ENCODE data around the gene PHTF1. TPM values are rescaled to one million over a fixed set of nuclear protein-coding genes. Genes with fewer than 3 reads are reported as not detected.

The PHTF1 gene
- polyA plus RNA-seq, 2 donors, result 1.6 to 2.3 TPM

DNA sequence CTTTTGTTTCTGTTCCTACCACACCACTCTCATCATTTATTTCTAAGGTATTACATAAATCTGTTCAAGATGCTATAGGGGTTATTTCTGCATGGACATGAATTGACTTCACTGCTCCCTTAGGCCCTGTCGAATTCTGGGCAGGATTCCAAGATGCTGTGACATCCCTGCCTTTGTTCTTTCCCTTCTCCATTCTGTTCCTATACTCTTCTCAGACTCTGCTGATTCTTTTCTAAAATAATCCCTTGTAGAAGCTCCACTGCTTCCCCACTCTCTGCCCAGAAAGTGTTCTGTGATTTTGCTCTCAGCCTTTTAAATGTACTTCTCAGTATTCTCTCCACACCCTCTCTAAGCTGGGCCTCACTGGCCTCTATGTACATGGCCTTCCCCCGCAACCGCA is 99.2 kb downstream of the PHTF1 start:
- no peak overlapping the region for H3K27ac ChIP-seq (ENCODE audit: low read depth in 2 of 2, low read length in 1 of 2)

DNA sequence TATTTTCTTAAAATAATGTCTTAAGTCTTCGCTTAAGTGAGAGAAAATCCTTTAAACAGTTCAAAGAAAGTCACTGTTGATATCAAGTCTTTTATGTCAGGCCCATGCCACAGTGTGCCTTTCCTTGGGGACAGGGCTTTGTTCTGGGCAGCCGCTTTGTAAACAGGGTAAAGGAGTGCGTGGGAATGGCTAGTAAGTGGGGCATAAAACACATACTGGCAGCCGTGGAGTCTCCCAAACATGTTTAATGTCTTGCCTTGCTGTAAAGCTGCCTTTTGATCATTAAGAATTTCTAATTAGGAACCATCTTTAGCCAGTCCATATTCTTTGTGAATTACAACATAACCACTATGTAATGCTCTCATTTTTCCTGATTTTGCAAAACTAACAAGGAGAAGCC is 99.7 kb downstream of the PHTF1 start:
- no peaks in the 10 kb centered on the region for H3K36me3 ChIP-seq (ENCODE audit: control insufficient read depth in 2 of 2, insufficient read depth in 2 of 2, low read length in 1 of 2)
- 80 to 93% methylated on average over 4 of the region's 4 CpGs for WGBS, 2 donors
- H3K9me3 ChIP-seq (ENCODE audit: control insufficient read depth in 2 of 2, insufficient read depth in 1 of 2, low read depth in 1 of 2, low read length in 1 of 2), result no peaks in the 10 kb centered on the region
- H3K4me1 ChIP-seq (ENCODE audit: control insufficient read depth in 2 of 2, insufficient read depth in 2 of 2, low read length in 1 of 2), result no peaks in the 10 kb centered on the region
- no peaks in the 10 kb centered on the region for H3K27me3 ChIP-seq (ENCODE audit: control insufficient read depth in 1 of 2, insufficient read depth in 2 of 2, low read length in 2 of 2)
- no peak overlapping the region for H3K4me3 ChIP-seq (ENCODE audit: low read depth in 1 of 2, low read length in 2 of 2)
- no peak overlapping the region for H3K27ac ChIP-seq (ENCODE audit: low read depth in 2 of 2, low read length in 1 of 2)

More for the DNA sequence above, 99.2 kb downstream of the PHTF1 start:
- Histone ChIP-seq H3K4me1 (ENCODE audit: control insufficient read depth in 2 of 2, insufficient read depth in 2 of 2, low read length in 1 of 2) (no peaks in the 10 kb centered on the region), H3K9me3 (ENCODE audit: control insufficient read depth in 2 of 2, insufficient read depth in 1 of 2, low read depth in 1 of 2, low read length in 1 of 2) (no peaks in the 10 kb centered on the region), H3K36me3 (ENCODE audit: control insufficient read depth in 2 of 2, insufficient read depth in 2 of 2, low read length in 1 of 2) (no peaks in the 10 kb centered on the region), H3K27me3 (ENCODE audit: control insufficient read depth in 1 of 2, insufficient read depth in 2 of 2, low read length in 2 of 2) (no peaks in the 10 kb centered on the region), H3K4me3 (ENCODE audit: low read depth in 1 of 2, low read length in 2 of 2) (no peak overlapping the region)
- 59 to 65% methylated on average over 3 of the region's 3 CpGs for WGBS, 2 donors

DNA sequence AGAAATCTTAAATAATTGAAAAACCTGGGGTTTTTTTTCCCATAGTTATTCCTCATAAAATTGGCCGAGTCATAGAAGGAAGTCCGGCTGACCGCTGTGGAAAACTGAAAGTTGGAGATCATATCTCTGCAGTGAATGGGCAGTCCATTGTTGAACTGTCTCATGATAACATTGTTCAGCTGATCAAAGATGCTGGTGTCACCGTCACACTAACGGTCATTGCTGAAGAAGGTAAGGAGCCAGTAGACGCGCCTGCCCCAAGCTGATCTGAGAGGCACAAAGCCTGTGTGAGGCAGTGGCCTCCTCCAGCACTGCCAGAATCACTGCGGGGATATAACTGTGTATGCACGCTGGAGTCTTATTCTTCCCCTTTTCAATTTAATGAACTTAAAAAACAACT is 100.3 kb downstream of the PHTF1 start:
- 82 to 86% methylated on average over 9 of the region's 9 CpGs for WGBS, 2 donors

DNA sequence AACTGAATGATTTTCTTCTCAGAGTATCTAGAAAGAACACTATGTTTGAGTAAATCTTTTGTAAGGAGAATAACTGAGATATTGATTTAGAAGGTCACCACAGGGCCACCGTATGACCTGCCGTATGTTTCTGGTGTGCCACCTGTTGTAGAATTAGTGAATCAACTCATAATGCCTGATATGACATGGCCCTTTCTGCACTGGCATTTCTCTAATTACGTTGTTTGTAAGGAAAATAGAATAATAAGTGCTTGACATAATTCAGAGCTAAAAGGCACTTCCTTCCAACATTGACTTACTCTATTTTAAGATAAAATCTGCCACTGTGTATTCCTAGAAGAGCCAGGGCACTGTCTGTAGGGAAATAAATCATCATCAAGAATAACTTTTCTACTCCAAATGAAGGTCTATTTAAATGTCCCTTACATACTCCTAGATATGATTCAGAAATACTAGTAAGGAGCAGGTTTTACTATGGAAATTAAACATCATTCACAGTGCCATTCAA is 101.7 kb downstream of the PHTF1 start:
- Histone ChIP-seq H3K9me3 (ENCODE audit: control insufficient read depth in 2 of 2, insufficient read depth in 1 of 2, low read depth in 1 of 2, low read length in 1 of 2) (no peaks in the 10 kb centered on the region), H3K27ac (ENCODE audit: low read depth in 2 of 2, low read length in 1 of 2) (no peak overlapping the region), H3K4me1 (ENCODE audit: control insufficient read depth in 2 of 2, insufficient read depth in 2 of 2, low read length in 1 of 2) (no peaks in the 10 kb centered on the region), H3K27me3 (ENCODE audit: control insufficient read depth in 1 of 2, insufficient read depth in 2 of 2, low read length in 2 of 2) (no peaks in the 10 kb centered on the region), H3K36me3 (ENCODE audit: control insufficient read depth in 2 of 2, insufficient read depth in 2 of 2, low read length in 1 of 2) (no peaks in the 10 kb centered on the region), H3K4me3 (ENCODE audit: low read depth in 1 of 2, low read length in 2 of 2) (no peak overlapping the region)
- WGBS, 2 donors, result 79 to 88% methylated on average over 3 of the region's 3 CpGs

More for the DNA sequence above, 100.3 kb downstream of the PHTF1 start:
- Histone ChIP-seq H3K36me3 (ENCODE audit: control insufficient read depth in 2 of 2, insufficient read depth in 2 of 2, low read length in 1 of 2) (no peaks in the 10 kb centered on the region), H3K4me1 (ENCODE audit: control insufficient read depth in 2 of 2, insufficient read depth in 2 of 2, low read length in 1 of 2) (no peaks in the 10 kb centered on the region), H3K27ac (ENCODE audit: low read depth in 2 of 2, low read length in 1 of 2) (no peak overlapping the region), H3K27me3 (ENCODE audit: control insufficient read depth in 1 of 2, insufficient read depth in 2 of 2, low read length in 2 of 2) (no peaks in the 10 kb centered on the region), H3K9me3 (ENCODE audit: control insufficient read depth in 2 of 2, insufficient read depth in 1 of 2, low read depth in 1 of 2, low read length in 1 of 2) (no peaks in the 10 kb centered on the region), H3K4me3 (ENCODE audit: low read depth in 1 of 2, low read length in 2 of 2) (no peak overlapping the region)

DNA sequence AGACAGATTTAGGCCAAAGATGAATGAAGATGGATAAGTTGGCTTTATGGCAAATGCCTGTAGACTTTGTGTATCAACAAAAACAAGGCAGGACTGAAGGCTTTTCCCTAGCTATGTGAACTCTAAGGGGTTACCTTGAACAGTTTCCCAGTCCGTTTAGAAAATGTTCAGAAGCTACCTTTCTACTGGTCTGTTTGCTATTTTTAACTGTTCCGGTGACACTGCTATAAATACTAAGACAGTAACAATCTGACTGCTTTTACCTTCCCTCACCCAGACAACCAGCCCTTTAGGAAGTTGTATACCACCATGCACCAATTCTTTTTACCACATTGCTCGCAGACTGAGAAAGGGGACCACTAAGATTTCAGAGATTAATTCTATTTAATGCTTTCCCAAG is 102.2 kb downstream of the PHTF1 start:
- WGBS, 2 donors, result 81 to 83% methylated on average over 3 of the region's 3 CpGs
- no peaks in the 10 kb centered on the region for H3K36me3 ChIP-seq (ENCODE audit: control insufficient read depth in 2 of 2, insufficient read depth in 2 of 2, low read length in 1 of 2)
- no peaks in the 10 kb centered on the region for H3K4me1 ChIP-seq (ENCODE audit: control insufficient read depth in 2 of 2, insufficient read depth in 2 of 2, low read length in 1 of 2)
- no peak overlapping the region for H3K4me3 ChIP-seq (ENCODE audit: low read depth in 1 of 2, low read length in 2 of 2)
- H3K27me3 ChIP-seq (ENCODE audit: control insufficient read depth in 1 of 2, insufficient read depth in 2 of 2, low read length in 2 of 2), result no peaks in the 10 kb centered on the region
- H3K27ac ChIP-seq (ENCODE audit: low read depth in 2 of 2, low read length in 1 of 2), result no peak overlapping the region
- H3K9me3 ChIP-seq (ENCODE audit: control insufficient read depth in 2 of 2, insufficient read depth in 1 of 2, low read depth in 1 of 2, low read length in 1 of 2), result no peaks in the 10 kb centered on the region

DNA sequence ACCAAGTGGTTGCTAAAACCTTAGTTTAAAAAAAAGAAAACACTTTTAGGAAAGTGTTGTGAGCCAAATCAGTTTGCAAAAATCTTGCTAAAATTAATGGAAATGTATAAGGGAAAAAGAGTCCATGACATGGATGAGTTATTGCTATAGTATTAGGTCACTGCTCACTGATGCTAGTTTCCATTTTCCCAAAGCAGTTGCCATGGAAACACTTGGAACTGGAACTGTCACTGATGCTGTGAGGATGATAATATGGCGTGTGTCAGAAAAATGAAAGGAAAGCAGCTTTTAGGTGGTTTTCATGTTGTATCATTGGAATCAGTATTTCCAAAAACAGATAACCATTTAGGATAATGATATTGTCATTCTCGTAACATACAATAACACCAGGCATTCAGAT is 104.4 kb downstream of the PHTF1 start:
- no peak overlapping the region for H3K4me3 ChIP-seq (ENCODE audit: low read depth in 1 of 2, low read length in 2 of 2)
- no peaks in the 10 kb centered on the region for H3K27me3 ChIP-seq (ENCODE audit: control insufficient read depth in 1 of 2, insufficient read depth in 2 of 2, low read length in 2 of 2)
- no peak overlapping the region for H3K27ac ChIP-seq (ENCODE audit: low read depth in 2 of 2, low read length in 1 of 2)
- H3K9me3 ChIP-seq (ENCODE audit: control insufficient read depth in 2 of 2, insufficient read depth in 1 of 2, low read depth in 1 of 2, low read length in 1 of 2), result no peaks in the 10 kb centered on the region
- 97 to 99% methylated on average over 2 of the region's 2 CpGs for WGBS, 2 donors
- H3K36me3 ChIP-seq (ENCODE audit: control insufficient read depth in 2 of 2, insufficient read depth in 2 of 2, low read length in 1 of 2), result no peaks in the 10 kb centered on the region
- H3K4me1 ChIP-seq (ENCODE audit: control insufficient read depth in 2 of 2, insufficient read depth in 2 of 2, low read length in 1 of 2), result no peaks in the 10 kb centered on the region

DNA sequence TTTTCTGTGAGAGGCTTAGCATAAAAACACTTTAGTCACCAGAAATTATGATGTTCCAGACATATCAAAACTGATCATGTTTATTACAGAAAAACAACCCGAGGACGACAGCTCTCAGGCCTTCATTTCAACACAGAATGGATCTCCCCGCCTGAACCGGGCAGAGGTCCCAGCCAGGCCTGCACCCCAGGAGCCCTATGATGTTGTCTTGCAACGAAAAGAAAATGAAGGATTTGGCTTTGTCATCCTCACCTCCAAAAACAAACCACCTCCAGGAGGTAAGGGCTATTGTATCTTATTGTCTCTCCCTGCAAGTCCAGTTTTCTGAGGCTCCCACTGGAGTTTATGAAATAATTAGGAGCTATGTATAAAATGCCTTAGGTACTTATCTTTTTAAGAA is 105.5 kb downstream of the PHTF1 start:
- Histone ChIP-seq H3K4me1 (ENCODE audit: control insufficient read depth in 2 of 2, insufficient read depth in 2 of 2, low read length in 1 of 2) (no peaks in the 10 kb centered on the region), H3K27me3 (ENCODE audit: control insufficient read depth in 1 of 2, insufficient read depth in 2 of 2, low read length in 2 of 2) (no peaks in the 10 kb centered on the region), H3K4me3 (ENCODE audit: low read depth in 1 of 2, low read length in 2 of 2) (no peak overlapping the region), H3K9me3 (ENCODE audit: control insufficient read depth in 2 of 2, insufficient read depth in 1 of 2, low read depth in 1 of 2, low read length in 1 of 2) (no peaks in the 10 kb centered on the region), H3K36me3 (ENCODE audit: control insufficient read depth in 2 of 2, insufficient read depth in 2 of 2, low read length in 1 of 2) (no peaks in the 10 kb centered on the region), H3K27ac (ENCODE audit: low read depth in 2 of 2, low read length in 1 of 2) (no peak overlapping the region)
- WGBS, 2 donors, result 91 to 94% methylated on average over 5 of the region's 5 CpGs

DNA sequence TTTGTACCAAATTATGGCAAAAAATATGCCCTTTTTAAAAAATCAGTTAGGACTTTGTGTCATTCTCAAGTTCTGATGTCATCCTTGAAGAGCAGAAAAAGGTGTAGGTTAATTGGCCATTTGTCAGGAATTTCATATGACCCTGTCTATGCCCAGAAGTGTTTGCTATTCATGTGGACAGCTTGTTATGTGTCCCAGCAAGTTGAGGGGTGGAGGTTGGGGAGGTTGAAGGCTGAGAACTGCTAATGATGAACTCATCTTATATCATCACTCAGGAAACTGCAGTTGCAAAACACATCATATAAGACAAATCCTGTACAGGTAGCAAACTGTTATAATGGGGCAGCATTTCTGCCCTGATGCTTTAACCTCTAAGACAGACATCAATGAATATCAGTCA is 106.5 kb downstream of the PHTF1 start:
- no peak overlapping the region for H3K27ac ChIP-seq (ENCODE audit: low read depth in 2 of 2, low read length in 1 of 2)
- H3K4me1 ChIP-seq (ENCODE audit: control insufficient read depth in 2 of 2, insufficient read depth in 2 of 2, low read length in 1 of 2), result no peaks in the 10 kb centered on the region
- H3K4me3 ChIP-seq (ENCODE audit: low read depth in 1 of 2, low read length in 2 of 2), result no peak overlapping the region
- no peaks in the 10 kb centered on the region for H3K36me3 ChIP-seq (ENCODE audit: control insufficient read depth in 2 of 2, insufficient read depth in 2 of 2, low read length in 1 of 2)
- H3K27me3 ChIP-seq (ENCODE audit: control insufficient read depth in 1 of 2, insufficient read depth in 2 of 2, low read length in 2 of 2), result no peaks in the 10 kb centered on the region
- H3K9me3 ChIP-seq (ENCODE audit: control insufficient read depth in 2 of 2, insufficient read depth in 1 of 2, low read depth in 1 of 2, low read length in 1 of 2), result no peaks in the 10 kb centered on the region

DNA sequence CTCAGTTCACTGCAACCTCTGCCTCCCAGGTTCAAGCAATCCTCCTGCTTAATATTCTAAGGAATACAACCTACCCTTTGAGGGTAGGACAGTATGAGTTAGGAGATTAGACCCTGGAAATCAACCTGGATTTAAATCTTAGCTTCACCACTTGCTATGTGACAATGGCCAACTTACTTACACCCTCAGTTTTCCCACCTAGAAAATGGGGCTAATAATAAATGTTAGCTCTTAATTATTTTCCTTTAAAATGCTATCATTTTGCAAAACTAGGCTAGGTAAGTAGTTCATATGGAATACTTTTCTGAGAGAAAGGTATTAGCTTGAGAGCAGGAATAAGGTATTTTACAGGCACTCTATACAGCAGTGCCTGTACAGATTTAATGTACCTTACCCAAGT is 110.8 kb downstream of the PHTF1 start:
- peaks cover 0 to 2% of the 10 kb centered on the region in 2 donors for H3K36me3 ChIP-seq (ENCODE audit: control insufficient read depth in 2 of 2, insufficient read depth in 2 of 2, low read length in 1 of 2)
- no peak overlapping the region for H3K27ac ChIP-seq (ENCODE audit: low read depth in 2 of 2, low read length in 1 of 2)
- no peak overlapping the region for H3K4me3 ChIP-seq (ENCODE audit: low read depth in 1 of 2, low read length in 2 of 2)
- H3K9me3 ChIP-seq (ENCODE audit: control insufficient read depth in 2 of 2, insufficient read depth in 1 of 2, low read depth in 1 of 2, low read length in 1 of 2), result no peaks in the 10 kb centered on the region
- H3K27me3 ChIP-seq (ENCODE audit: control insufficient read depth in 1 of 2, insufficient read depth in 2 of 2, low read length in 2 of 2), result no peaks in the 10 kb centered on the region
- no peaks in the 10 kb centered on the region for H3K4me1 ChIP-seq (ENCODE audit: control insufficient read depth in 2 of 2, insufficient read depth in 2 of 2, low read length in 1 of 2)

DNA sequence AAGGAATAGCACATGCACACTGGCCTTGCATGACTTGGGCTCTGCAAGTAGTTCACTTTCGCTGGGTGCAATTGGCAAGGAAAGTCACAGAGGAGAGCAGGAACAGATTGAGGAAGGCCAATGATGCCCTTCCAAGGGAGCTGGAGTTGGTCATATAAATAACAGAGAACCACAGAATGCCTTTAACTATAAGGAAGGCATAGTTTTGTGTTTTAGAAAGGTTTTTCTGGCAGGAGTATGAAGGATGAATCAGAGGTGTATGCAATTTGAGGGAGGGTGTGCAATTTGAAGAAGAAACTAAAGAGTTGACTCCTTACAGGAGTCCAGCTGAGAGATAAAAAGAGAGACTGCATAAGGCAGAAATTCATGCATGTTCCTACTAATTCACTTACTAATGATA is 112.1 kb downstream of the PHTF1 start:
- H3K9me3 ChIP-seq (ENCODE audit: control insufficient read depth in 2 of 2, insufficient read depth in 1 of 2, low read depth in 1 of 2, low read length in 1 of 2), result no peaks in the 10 kb centered on the region
- H3K27ac ChIP-seq (ENCODE audit: low read depth in 2 of 2, low read length in 1 of 2), result no peak overlapping the region
- H3K4me1 ChIP-seq (ENCODE audit: control insufficient read depth in 2 of 2, insufficient read depth in 2 of 2, low read length in 1 of 2), result no peaks in the 10 kb centered on the region
- H3K36me3 ChIP-seq (ENCODE audit: control insufficient read depth in 2 of 2, insufficient read depth in 2 of 2, low read length in 1 of 2), result peaks cover 0 to 2% of the 10 kb centered on the region in 2 donors
- no peaks in the 10 kb centered on the region for H3K27me3 ChIP-seq (ENCODE audit: control insufficient read depth in 1 of 2, insufficient read depth in 2 of 2, low read length in 2 of 2)
- WGBS, 2 donors, result 94 to 96% methylated on average over 1 of the region's 1 CpG
- no peak overlapping the region for H3K4me3 ChIP-seq (ENCODE audit: low read depth in 1 of 2, low read length in 2 of 2)
